HTERT RPE-1 (cell line): ENCODE measurements around the gene KCNG1.

Source experiments
- in situ Hi-C: fragments of 300-500 bp; cut with MboI; formaldehyde crosslinking; loops from 4 replicates; pipeline ENCODE4 v1.14.3; 2020; ENCODE audit warnings: low sequenced_read_pairs

The KCNG1 gene

DNA sequence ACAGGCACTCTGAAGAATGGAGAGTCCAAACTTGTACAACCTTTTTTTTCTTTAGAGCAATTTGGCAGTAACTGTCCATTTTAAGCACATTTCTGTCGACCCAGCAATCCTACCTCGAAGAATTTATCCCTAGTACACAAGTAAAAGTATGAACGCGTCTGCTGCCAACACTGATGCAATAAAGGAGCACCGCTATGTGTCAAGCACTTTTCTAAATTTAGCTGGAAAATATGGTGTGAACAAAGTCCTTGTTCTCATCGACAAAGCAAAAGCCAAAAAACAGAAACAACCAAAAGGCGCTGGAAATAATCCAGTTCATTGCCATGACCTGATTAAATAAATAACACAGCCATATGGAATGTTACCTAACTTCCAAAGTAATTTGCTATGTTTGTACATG, 65.6 kb downstream of the KCNG1 start:
- in situ Hi-C loops, result no loop called here

DNA sequence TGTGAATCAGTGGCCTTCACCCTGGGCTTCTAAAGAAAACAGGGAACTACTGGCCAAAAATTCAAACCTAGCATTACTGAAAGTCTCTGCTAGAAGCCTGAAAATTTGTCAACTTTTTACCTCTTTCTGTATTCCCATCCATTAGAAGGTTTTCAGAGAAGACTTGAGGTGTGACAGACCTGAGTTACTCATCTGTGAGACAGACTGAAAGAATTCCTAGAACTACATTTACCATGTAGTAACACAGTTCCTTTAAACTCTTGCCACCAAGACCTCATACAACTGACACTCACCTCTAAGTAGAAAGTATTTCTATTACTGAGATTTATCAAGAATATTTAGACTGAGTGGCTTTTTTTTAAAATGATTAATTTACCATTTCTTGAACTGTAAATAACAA, 69.1 kb downstream of the KCNG1 start:
- in situ Hi-C loops, result no loop called here
